Left colon (tissue), 2 donors: Measurements from ENCODE around the gene SIK2. TPM values are rescaled to one million over a fixed set of nuclear protein-coding genes. Genes with fewer than 3 reads are reported as not detected.

Experiments used
- ATAC-seq: fragments of 200-7000 bp; cut with Tn5 transposase; one replicate; pipeline ENCODE4 v1.9.1; 2020; ENCODE audit warnings: mild to moderate bottlenecking, moderate library complexity
- DNase-seq, 2 donors: peaks; one replicate each; pipeline ENCODE4 v3.0.0-alpha.2; 2020
- intact Hi-C, 2 donors: fragments of 100-400 bp; cut with DNase I in 1 of 2; cut with micrococcal nuclease in 1 of 2; formaldehyde crosslinking; loops; one replicate each; pipeline versions ENCODE4 v1.11.2 to v1.14.0; 2022; cut with DNase I, micrococcal nuclease
- total RNA-seq, 2 donors: library from RNA; stranded (reverse); fragmentation: NEBNext Ultra II Directional; extraction: Animal tissue kit (Norgen Biotek cat#: 25700); gene quantifications; one replicate each; pipeline ENCODE4 v1.2.1, GENCODE V29; 2021
- donor health status: DM: no; HTN: no; CAD: no.
- donor health status: DM: yes; HTN: yes; CAD: no.

The SIK2 gene
- total RNA-seq, 2 donors from 2014 or later, result 22.9 to 23.8 TPM

GRCh38 chr11:111734101-111734953 is 132.1 kb downstream of the SIK2 start:
- ATAC-seq (no peak), DNase-seq (no peak)
- intact Hi-C loops, result no loop called here

GRCh38 chr11:111734954-111735261 is 132.7 kb downstream of the SIK2 start:
- DNase-seq (no peak), ATAC-seq (no peak)
- intact Hi-C loops, result no loop called here

GRCh38 chr11:111735262-111736116 is 133.2 kb downstream of the SIK2 start:
- ATAC-seq (peak; percentile 49), DNase-seq (peak; percentile 39 to 66)
- intact Hi-C loops, result no loop called here

DNA sequence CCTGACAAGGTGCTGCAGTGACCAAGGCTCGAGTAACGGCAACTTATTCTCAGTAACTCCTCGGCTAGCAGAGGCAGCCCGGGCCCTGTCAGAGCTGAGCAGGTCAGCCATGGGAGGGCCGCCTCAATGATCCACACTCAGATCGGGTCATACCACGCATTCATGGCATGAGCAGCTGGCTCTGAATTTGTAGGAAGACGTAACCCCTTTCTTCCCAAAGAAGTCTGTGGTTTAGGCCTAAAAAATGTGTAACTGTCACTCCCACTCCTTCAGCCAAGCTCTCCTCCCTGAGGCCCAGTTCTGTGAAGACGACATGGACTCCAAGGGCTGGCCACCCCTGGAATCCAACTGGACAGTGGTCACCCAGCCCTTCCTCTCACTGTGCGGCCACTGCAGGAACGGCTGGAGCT is 133.9 kb downstream of the SIK2 start:
- intact Hi-C loops, result no loop called here
- DNase-seq (no peak), ATAC-seq (no peak)

GRCh38 chr11:111736621-111737443 is 134.6 kb downstream of the SIK2 start:
- DNase-seq, result no peak
- intact Hi-C loops, result no loop called here
- ATAC-seq, result no peak

- DNase-seq (no peak), ATAC-seq (no peak)
- intact Hi-C loops, result no loop called here
Observed at GRCh38 chr11:111737444-111738210, 135.4 kb downstream of the SIK2 start.

GRCh38 chr11:111739299-111739698 is 137.1 kb downstream of the SIK2 start:
- intact Hi-C loops, result no loop called here
- no peak for DNase-seq
- ATAC-seq, result no peak

GRCh38 chr11:111741751-111742150 is 139.5 kb downstream of the SIK2 start:
- no peak for DNase-seq
- ATAC-seq, result no peak
- intact Hi-C loops, result no loop called here

- DNase-seq (no peak), ATAC-seq (no peak)
- intact Hi-C loops, result no loop called here
Observed at GRCh38 chr11:111743700-111744099, 141.5 kb downstream of the SIK2 start.

- no peak for ATAC-seq
- intact Hi-C loops, result no loop called here
- DNase-seq, result no peak
Observed at GRCh38 chr11:111745719-111746504, 143.7 kb downstream of the SIK2 start.

GRCh38 chr11:111748035-111748804 is 146.0 kb downstream of the SIK2 start:
- DNase-seq (no peak), ATAC-seq (peak; percentile 84)
- intact Hi-C loops, result no loop called here

GRCh38 chr11:111749646-111750045 is 147.4 kb downstream of the SIK2 start:
- intact Hi-C loops, result no loop called here
- DNase-seq (no peak), ATAC-seq (no peak)

GRCh38 chr11:111756097-111756496 is 153.8 kb downstream of the SIK2 start:
- ATAC-seq, result peak; percentile 96
- intact Hi-C loops, result no loop called here
- DNase-seq, result peak in 1 of 2 donors; percentile 32

- ATAC-seq, result no peak
- DNase-seq, result no peak
- intact Hi-C loops, result no loop called here
Observed at GRCh38 chr11:111759376-111759775, 157.1 kb downstream of the SIK2 start.

- intact Hi-C loops, result no loop called here
Observed at GRCh38 chr11:111759778-111760407, 157.6 kb downstream of the SIK2 start.

GRCh38 chr11:111761036-111761435 is 158.8 kb downstream of the SIK2 start:
- DNase-seq (no peak), ATAC-seq (no peak)
- intact Hi-C loops, result no loop called here

More at GRCh38 chr11:111759778-111760407, 157.6 kb downstream of the SIK2 start:
- DNase-seq (no peak), ATAC-seq (no peak)

- DNase-seq, result no peak
- ATAC-seq, result no peak
- intact Hi-C loops, result no loop called here
Observed at GRCh38 chr11:111762526-111762925, 160.3 kb downstream of the SIK2 start.
